CD14-positive monocyte (primary cell): ENCODE measurements around the gene NTPCR. TPM values are rescaled to one million over a fixed set of nuclear protein-coding genes. Genes with fewer than 3 reads are reported as not detected.

Experiments used
- DNase-seq, 3 donors: peaks; one replicate each; pipeline ENCODE4 v3.0.0-alpha.2; 2011 to 2022
- H2AFZ ChIP-seq: 2 replicates; pipeline ENCODE4 v1.6.0; 2012; ENCODE audit warnings: mild to moderate bottlenecking, low read depth, low read length, inconsistent platforms; ENCODE audit not compliant: insufficient read depth, poor library complexity, severe bottlenecking
- H3K27ac ChIP-seq, 2 donors: 1 replicate in 1 of 2; 2 replicates in 1 of 2; pipeline ENCODE4 v1.5.1; 2012 to 2013; ENCODE audit warnings: low read length in 2 of 2, control low read depth in 1 of 2, inconsistent platforms in 1 of 2, low read depth in 1 of 2, mild to moderate bottlenecking in 1 of 2
- H3K27me3 ChIP-seq, 2 donors: one replicate each; pipeline versions ENCODE4 v1.6.0 to v1.6.1; 2011 to 2013; ENCODE audit warnings: low read length in 2 of 2; ENCODE audit not compliant: control insufficient read depth in 2 of 2, insufficient read depth in 2 of 2
- H3K36me3 ChIP-seq, 2 donors: replicated peaks in 1 of 2; 1 replicate in 1 of 2; 2 replicates in 1 of 2; pipeline versions ENCODE4 v1.5.1 to v1.6.1; 2012 to 2013; ENCODE audit warnings: low read length in 2 of 2, control low read depth in 1 of 2, inconsistent platforms in 1 of 2, mild to moderate bottlenecking in 1 of 2; ENCODE audit not compliant: insufficient read depth in 2 of 2, control insufficient read depth in 1 of 2
- H3K4me1 ChIP-seq, 2 donors: 1 replicate in 1 of 2; 2 replicates in 1 of 2; pipeline versions ENCODE4 v1.5.1 to v1.6.1; 2012 to 2013; ENCODE audit warnings: low read length in 2 of 2, control low read depth in 1 of 2, inconsistent platforms in 1 of 2, mild to moderate bottlenecking in 1 of 2, moderate library complexity in 1 of 2; ENCODE audit not compliant: insufficient read depth in 2 of 2, control insufficient read depth in 1 of 2
- H3K4me2 ChIP-seq: replicated peaks from 2 replicates; pipeline ENCODE3; 2012; ENCODE audit warnings: low read length, moderate library complexity, mild to moderate bottlenecking; ENCODE audit not compliant: poor library complexity, severe bottlenecking; ENCODE audit errors: extremely low read depth
- H3K4me3 ChIP-seq, 3 experiments: fragments of 200-600 bp in 1 of 3; sonication (generic) in 1 of 3; replicated peaks in 1 of 3; 1 replicate in 2 of 3; 2 replicates in 1 of 3; pipeline ENCODE4 v1.5.1; 2011 to 2013; ENCODE audit warnings: low read length in 3 of 3, mild to moderate bottlenecking in 3 of 3, control low read depth in 2 of 3, low read depth in 2 of 3, inconsistent platforms in 1 of 3, moderate library complexity in 1 of 3
- H3K79me2 ChIP-seq: 2 replicates; pipeline ENCODE4 v1.6.0; 2012; ENCODE audit warnings: mild to moderate bottlenecking, control low read depth, inconsistent platforms, low read length, moderate library complexity; ENCODE audit not compliant: insufficient read depth
- H3K9ac ChIP-seq: 2 replicates; pipeline ENCODE4 v1.6.0; 2017; ENCODE audit warnings: low read length, mild to moderate bottlenecking; ENCODE audit not compliant: insufficient read depth, poor library complexity, severe bottlenecking
- H3K9me3 ChIP-seq, 2 donors: replicated peaks in 1 of 2; 1 replicate in 1 of 2; 2 replicates in 1 of 2; pipeline versions ENCODE4 v1.5.1 to v1.6.1; 2012 to 2013; ENCODE audit warnings: low read length in 2 of 2, control low read depth in 1 of 2; ENCODE audit not compliant: control insufficient read depth in 1 of 2, insufficient read depth in 1 of 2
- H4K20me1 ChIP-seq: 2 replicates; pipeline ENCODE4 v1.6.0; 2012; ENCODE audit warnings: mild to moderate bottlenecking, low read length, control low read depth, moderate library complexity; ENCODE audit not compliant: insufficient read depth
- H3K27ac Mint-ChIP-seq, 7 donors: one replicate each; pipeline ENCODE4 v1.8.0; 2020; ENCODE audit warnings: mild to moderate bottlenecking in 7 of 7, mixed read lengths in 7 of 7, moderate library complexity in 6 of 7, inconsistent platforms in 2 of 7
- H3K27me3 Mint-ChIP-seq, 3 donors: one replicate each; pipeline ENCODE4 v1.8.0; 2021 to 2022; ENCODE audit warnings: low read depth in 3 of 3, mild to moderate bottlenecking in 3 of 3, mixed read lengths in 3 of 3, moderate library complexity in 3 of 3, inconsistent platforms in 1 of 3
- H3K36me3 Mint-ChIP-seq, 2 donors: one replicate each; pipeline ENCODE4 v1.8.0; 2020; ENCODE audit warnings: mixed read lengths in 2 of 2, inconsistent platforms in 1 of 2, mild to moderate bottlenecking in 1 of 2
- H3K4me1 Mint-ChIP-seq: one replicate; pipeline ENCODE4 v1.8.0; 2020; ENCODE audit warnings: mild to moderate bottlenecking, mixed read lengths
- H3K4me3 Mint-ChIP-seq, 2 donors: one replicate each; pipeline ENCODE4 v1.8.0; 2020; ENCODE audit warnings: mild to moderate bottlenecking in 2 of 2, mixed read lengths in 2 of 2, moderate library complexity in 1 of 2
- H3K9me3 Mint-ChIP-seq, 7 donors: one replicate each; pipeline ENCODE4 v1.8.0; 2020 to 2022; ENCODE audit warnings: mixed read lengths in 7 of 7, mild to moderate bottlenecking in 6 of 7, moderate library complexity in 6 of 7, inconsistent platforms in 2 of 7
- WGBS: methylation state at CpG from one replicate; pipeline ENCODE4 v1.1.5; 2013; ENCODE audit warnings: missing lambda C conversion rate; ENCODE audit not compliant: insufficient coverage; 5-methylcytosine and 5-hydroxymethylcytosine counted together
- intact Hi-C, 2 donors: fragments of 100-400 bp; cut with micrococcal nuclease; formaldehyde crosslinking; loops; one replicate each; pipeline versions ENCODE4 v1.15.0 to v1.15.1; 2023
- polyA plus RNA-seq, 3 donors: library from polyadenylated mRNA; depleted of rRNA in 1 of 3; unstranded in 2 of 3; stranded (reverse) in 1 of 3; fragments of 300-500 nt in 2 of 3; fragments of >200 nt in 1 of 3; fragmentation: Illumina TruSeq in 2 of 3; gene quantifications; 1 replicate in 2 of 3; 2 replicates in 1 of 3; pipeline ENCODE4 v1.2.3, GENCODE V29; 2012 to 2021
- TF ChIP-seq, protein P1 (sequence below): fragments of 200-600 bp; IDR thresholded peaks from one replicate; pipeline ENCODE4 v1.8.0; 2022; ENCODE audit warnings: antibody characterized with exemption, mild to moderate bottlenecking

Gene NTPCR
- polyA plus RNA-seq, 3 donors = 8.6 to 42.0 (median 31.7) TPM

DNA sequence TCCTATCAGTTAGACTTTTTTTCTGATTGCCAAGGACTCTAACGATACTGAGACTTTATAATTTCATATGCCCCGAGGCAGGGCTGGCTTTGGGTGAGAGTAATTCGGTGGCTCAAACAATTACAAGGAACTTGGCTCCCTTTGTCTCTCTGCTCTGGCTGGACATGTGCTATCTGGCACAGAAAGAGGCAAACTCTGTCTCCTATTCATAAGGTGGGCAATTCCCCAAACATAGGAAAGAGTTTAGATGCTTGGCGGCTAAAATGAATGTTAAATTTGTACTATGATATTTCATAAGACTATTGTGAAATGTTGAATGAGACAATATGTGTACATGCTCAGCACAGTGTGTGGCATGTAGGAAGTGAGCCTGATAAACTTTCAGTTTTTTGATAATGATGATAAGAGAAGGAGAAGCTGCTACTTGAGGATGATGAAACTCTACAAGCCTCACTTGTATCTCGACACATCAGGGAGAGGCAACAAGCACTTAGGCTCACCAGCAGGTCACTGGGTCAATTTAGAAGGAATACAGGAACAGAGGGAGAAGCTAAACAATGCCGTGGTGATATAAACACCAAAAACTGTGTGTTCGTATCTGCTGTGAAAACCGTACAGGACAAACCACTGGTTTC lies 12.6 kb upstream of the NTPCR start:
- H3K4me3 Mint-ChIP-seq = peak overlapping the region in 1 of 2 donors; percentile 72
- peak overlapping the region; percentile 7 for H2AFZ ChIP-seq

DNA sequence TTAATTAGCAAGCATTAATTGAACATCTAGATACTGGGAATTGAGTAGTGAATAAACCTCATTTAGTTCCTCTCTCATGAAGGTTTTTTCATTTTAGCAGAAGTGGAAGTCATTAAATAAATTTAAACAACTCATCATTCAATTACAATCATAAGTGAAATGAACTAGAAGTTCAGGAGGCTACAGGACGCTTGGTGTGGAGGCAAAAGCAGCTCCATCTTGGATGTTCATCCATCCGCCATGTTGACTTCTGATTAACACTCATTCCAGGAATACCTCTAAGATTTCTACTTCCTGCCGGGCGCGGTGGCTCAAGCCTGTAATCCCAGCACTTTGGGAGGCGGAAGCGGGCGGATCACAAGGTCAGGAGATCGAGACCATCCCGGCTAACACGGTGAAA lies 11.5 kb upstream of the NTPCR start:
- no peak overlapping the region for H3K4me3 ChIP-seq
- H3K4me2 ChIP-seq = no peak overlapping the region
- H2AFZ ChIP-seq = no peak overlapping the region
- H3K4me1 Mint-ChIP-seq = peaks cover 32% of the 10 kb centered on the region
- H3K27ac ChIP-seq = no peak overlapping the region
- H3K4me3 Mint-ChIP-seq = no peak overlapping the region
- H3K4me1 ChIP-seq = peaks cover 20 to 30% of the 10 kb centered on the region in 2 donors
- no peaks in the 10 kb centered on the region for H3K36me3 ChIP-seq
- no peak for DNase-seq
- no peaks in the 10 kb centered on the region for H3K9me3 ChIP-seq
- H4K20me1 ChIP-seq = no peaks in the 10 kb centered on the region
- H3K79me2 ChIP-seq = no peaks in the 10 kb centered on the region
- 94% methylated on average over 3 of the region's 11 CpGs for WGBS
- intact Hi-C loops = loop anchor here in 1 of 2 donors (10.0 kb wide), 1 partner anchor 306 kb away; no protein-coding TSS in a partner anchor
- no peaks in the 10 kb centered on the region for H3K36me3 Mint-ChIP-seq
- no peak overlapping the region for H3K27ac Mint-ChIP-seq
- H3K9ac ChIP-seq = no peak overlapping the region
- TF ChIP-seq, protein P1, sequence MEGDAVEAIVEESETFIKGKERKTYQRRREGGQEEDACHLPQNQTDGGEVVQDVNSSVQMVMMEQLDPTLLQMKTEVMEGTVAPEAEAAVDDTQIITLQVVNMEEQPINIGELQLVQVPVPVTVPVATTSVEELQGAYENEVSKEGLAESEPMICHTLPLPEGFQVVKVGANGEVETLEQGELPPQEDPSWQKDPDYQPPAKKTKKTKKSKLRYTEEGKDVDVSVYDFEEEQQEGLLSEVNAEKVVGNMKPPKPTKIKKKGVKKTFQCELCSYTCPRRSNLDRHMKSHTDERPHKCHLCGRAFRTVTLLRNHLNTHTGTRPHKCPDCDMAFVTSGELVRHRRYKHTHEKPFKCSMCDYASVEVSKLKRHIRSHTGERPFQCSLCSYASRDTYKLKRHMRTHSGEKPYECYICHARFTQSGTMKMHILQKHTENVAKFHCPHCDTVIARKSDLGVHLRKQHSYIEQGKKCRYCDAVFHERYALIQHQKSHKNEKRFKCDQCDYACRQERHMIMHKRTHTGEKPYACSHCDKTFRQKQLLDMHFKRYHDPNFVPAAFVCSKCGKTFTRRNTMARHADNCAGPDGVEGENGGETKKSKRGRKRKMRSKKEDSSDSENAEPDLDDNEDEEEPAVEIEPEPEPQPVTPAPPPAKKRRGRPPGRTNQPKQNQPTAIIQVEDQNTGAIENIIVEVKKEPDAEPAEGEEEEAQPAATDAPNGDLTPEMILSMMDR = no peak
- no peaks in the 10 kb centered on the region for H3K27me3 ChIP-seq
- H3K9me3 Mint-ChIP-seq = peaks cover 0 to 5% (median 0%) of the 10 kb centered on the region in 7 donors
- H3K27me3 Mint-ChIP-seq = no peaks in the 10 kb centered on the region

More for the DNA sequence above, 12.6 kb upstream of the NTPCR start:
- H3K4me1 ChIP-seq = peaks cover 23 to 32% of the 10 kb centered on the region in 2 donors
- no peak overlapping the region for H3K9ac ChIP-seq
- H3K79me2 ChIP-seq = no peaks in the 10 kb centered on the region
- H3K4me1 Mint-ChIP-seq = peaks cover 32% of the 10 kb centered on the region
- DNase-seq = peak; percentile 17 to 29 (median 19)
- no peaks in the 10 kb centered on the region for H4K20me1 ChIP-seq
- H3K27ac ChIP-seq = peak overlapping the region in 1 of 2 donors; percentile 1
- no peaks in the 10 kb centered on the region for H3K36me3 ChIP-seq
- H3K4me3 ChIP-seq = no peak overlapping the region
- H3K27me3 Mint-ChIP-seq = no peaks in the 10 kb centered on the region
- H3K27ac Mint-ChIP-seq = peak overlapping the region in 5 of 7 donors; percentile 6 to 86 (median 42)
- TF ChIP-seq, protein P1 = no peak
- H3K36me3 Mint-ChIP-seq = no peaks in the 10 kb centered on the region
- peaks cover 0 to 3% (median 0%) of the 10 kb centered on the region in 7 donors for H3K9me3 Mint-ChIP-seq
- H3K4me2 ChIP-seq = peak overlapping the region; percentile 10
- no peaks in the 10 kb centered on the region for H3K27me3 ChIP-seq
- intact Hi-C loops = loop anchor here in 1 of 2 donors (10.0 kb wide), 1 partner anchor 307 kb away; no protein-coding TSS in a partner anchor
- 39% methylated on average over 3 of the region's 8 CpGs for WGBS
- no peaks in the 10 kb centered on the region for H3K9me3 ChIP-seq
